CD4-positive, alpha-beta T cell treated with Interleukin-4 for 1 hour (primary cell): Measurements from ENCODE around the gene TMEM154.

Source experiments
- DNase-seq, 2 donors: peaks; one replicate each; pipeline ENCODE4 v3.0.0-alpha.2; 2020 to 2022

Gene TMEM154

GRCh38 chr4:152679414-152680281 is at the start of gene TMEM154:
Gene TMEM154 (minus strand): TSS chr4:152679997. CDS start chr4:152679933, 64 bp downstream.
- peak; percentile 81 to 83 for DNase-seq

GRCh38 chr4:152729466-152729865 is 49.7 kb upstream of the TMEM154 start:
- no peak for DNase-seq

- no peak for DNase-seq
These were observed 48.5 kb upstream of the TMEM154 start for GRCh38 chr4:152728343-152728742.

- DNase-seq, result no peak
These were observed 48.0 kb upstream of the TMEM154 start for GRCh38 chr4:152727784-152728183.

- DNase-seq, result no peak
These were observed 44.7 kb upstream of the TMEM154 start for GRCh38 chr4:152724494-152724893.

GRCh38 chr4:152723236-152723635 is 43.4 kb upstream of the TMEM154 start:
- DNase-seq, result no peak

GRCh38 chr4:152719801-152720556 is 40.2 kb upstream of the TMEM154 start:
- DNase-seq, result no peak

GRCh38 chr4:152719291-152719690 is 39.5 kb upstream of the TMEM154 start:
- no peak for DNase-seq

GRCh38 chr4:152715076-152715475 is 35.3 kb upstream of the TMEM154 start:
- DNase-seq, result no peak

- no peak for DNase-seq
These were observed 34.3 kb upstream of the TMEM154 start for GRCh38 chr4:152713951-152714705.

GRCh38 chr4:152709675-152710438 is 30.1 kb upstream of the TMEM154 start:
- no peak for DNase-seq

GRCh38 chr4:152708796-152709195 is 29.0 kb upstream of the TMEM154 start:
- DNase-seq, result no peak

GRCh38 chr4:152708361-152708760 is 28.6 kb upstream of the TMEM154 start:
- no peak for DNase-seq

- no peak for DNase-seq
These were observed 27.8 kb upstream of the TMEM154 start for GRCh38 chr4:152707632-152708031.

GRCh38 chr4:152705903-152706302 is 26.1 kb upstream of the TMEM154 start:
- no peak for DNase-seq

GRCh38 chr4:152704788-152705187 is 25.0 kb upstream of the TMEM154 start:
- no peak for DNase-seq

GRCh38 chr4:152700151-152700550 is 20.4 kb upstream of the TMEM154 start:
- DNase-seq, result no peak

GRCh38 chr4:152699313-152699712 is 19.5 kb upstream of the TMEM154 start:
- DNase-seq, result no peak

GRCh38 chr4:152698089-152698499 is 18.3 kb upstream of the TMEM154 start:
- DNase-seq, result no peak

GRCh38 chr4:152697284-152698088 is 17.7 kb upstream of the TMEM154 start:
- DNase-seq, result no peak

- peak; percentile 63 to 64 for DNase-seq
These were observed 17.0 kb upstream of the TMEM154 start for GRCh38 chr4:152696764-152697261.
